Measurements from ENCODE around the gene HS3ST4.

GRCh38 chr16:25679511-25679910, 12.2 kb upstream of the HS3ST4 start:
- TF ChIP-seq CTCF (IDR thresholded peaks at IDR 0.05): no peak
- no peak for TF ChIP-seq POLR2A (IDR thresholded peaks at IDR 0.05)
- TF ChIP-seq POLR2AphosphoS5 (IDR thresholded peaks at IDR 0.05): no peak
